Astrocyte (in vitro differentiated cells and primary cell): ENCODE results near the gene LITAF. TPM values are rescaled to one million over a fixed set of nuclear protein-coding genes. Genes with fewer than 3 reads are reported as not detected.

Experiments used
- DNase-seq: peaks from one replicate; pipeline ENCODE4 v3.0.0-alpha.2; 2010; ENCODE audit warnings: low read depth
- FAIRE-seq: peaks from 2 replicates; lab custom pipeline; 2011; peaks lifted over from hg19 to GRCh38; lab: Jason Lieb, UNC
- H2AFZ ChIP-seq: 2 replicates; pipeline ENCODE4 v1.6.0; 2012; ENCODE audit warnings: low read depth, low read length, inconsistent platforms
- H3K27ac ChIP-seq: 2 replicates; pipeline ENCODE4 v1.5.1; 2011; ENCODE audit warnings: low read depth, low read length, inconsistent platforms
- H3K27me3 ChIP-seq: 2 replicates; pipeline ENCODE4 v1.6.0; 2011; ENCODE audit warnings: low read length, inconsistent platforms; ENCODE audit not compliant: insufficient read depth
- H3K36me3 ChIP-seq: 2 replicates; pipeline ENCODE4 v1.5.1; 2011; ENCODE audit warnings: low read length, inconsistent platforms; ENCODE audit not compliant: insufficient read depth
- H3K4me1 ChIP-seq: 2 replicates; pipeline ENCODE4 v1.5.1; 2011; ENCODE audit warnings: low read length, inconsistent platforms; ENCODE audit not compliant: insufficient read depth
- H3K4me2 ChIP-seq: 2 replicates; pipeline ENCODE4 v1.6.0; 2012; ENCODE audit warnings: low read length, inconsistent platforms
- H3K4me3 ChIP-seq: 2 replicates; pipeline ENCODE4 v1.5.1; 2011; ENCODE audit warnings: low read depth, mild to moderate bottlenecking, low read length, inconsistent platforms; ENCODE audit not compliant: insufficient read depth
- H3K79me2 ChIP-seq: 2 replicates; pipeline ENCODE4 v1.6.0; 2012; ENCODE audit warnings: mild to moderate bottlenecking, low read length, inconsistent platforms; ENCODE audit not compliant: insufficient read depth
- H3K9ac ChIP-seq: 2 replicates; pipeline ENCODE4 v1.6.0; 2012; ENCODE audit warnings: mild to moderate bottlenecking, low read length, inconsistent platforms
- H3K9me3 ChIP-seq: 2 replicates; pipeline ENCODE4 v1.5.1; 2012; ENCODE audit warnings: low read depth, mild to moderate bottlenecking, low read length, inconsistent platforms; ENCODE audit not compliant: insufficient read depth
- H4K20me1 ChIP-seq: 2 replicates; pipeline ENCODE4 v1.6.0; 2012; ENCODE audit warnings: low read length, inconsistent platforms; ENCODE audit not compliant: insufficient read depth
- H3K27ac Mint-ChIP-seq: one replicate; pipeline ENCODE4 v1.8.0; 2021; ENCODE audit warnings: mild to moderate bottlenecking, mixed read lengths; ENCODE audit not compliant: unreplicated experiment
- H3K27me3 Mint-ChIP-seq: one replicate; pipeline ENCODE4 v1.8.0; 2021; ENCODE audit warnings: low read depth, mixed read lengths; ENCODE audit not compliant: unreplicated experiment
- H3K36me3 Mint-ChIP-seq: one replicate; pipeline ENCODE4 v1.8.0; 2021; ENCODE audit warnings: low read depth, mixed read lengths; ENCODE audit not compliant: unreplicated experiment
- H3K4me1 Mint-ChIP-seq: one replicate; pipeline ENCODE4 v1.8.0; 2021; ENCODE audit warnings: low read depth, mixed read lengths; ENCODE audit not compliant: unreplicated experiment
- H3K4me3 Mint-ChIP-seq: one replicate; pipeline ENCODE4 v1.8.0; 2021; ENCODE audit warnings: mild to moderate bottlenecking, moderate library complexity, mixed read lengths; ENCODE audit not compliant: unreplicated experiment
- H3K9me3 Mint-ChIP-seq: one replicate; pipeline ENCODE4 v1.8.0; 2021; ENCODE audit warnings: mild to moderate bottlenecking, mixed read lengths; ENCODE audit not compliant: unreplicated experiment
- EZH2 ChIP-seq: IDR thresholded peaks from 2 replicates; pipeline ENCODE4 v1.6.1; 2012; ENCODE audit warnings: mild to moderate bottlenecking, low read length, inconsistent platforms; ENCODE audit not compliant: insufficient read depth
- total RNA-seq: library from RNA; stranded (reverse); gene quantifications from 2 replicates; pipeline ENCODE4 v1.2.1, GENCODE V29; 2021
- TF ChIP-seq, protein P1 (sequence below): IDR thresholded peaks from 2 replicates; pipeline ENCODE4 v1.5.1; 2011; ENCODE audit warnings: low read depth, mild to moderate bottlenecking, inconsistent platforms, low read length, moderate library complexity; ENCODE audit not compliant: insufficient read depth

LITAF gene
- total RNA-seq, 1 donor from 2014 or later, result 113 TPM

DNA sequence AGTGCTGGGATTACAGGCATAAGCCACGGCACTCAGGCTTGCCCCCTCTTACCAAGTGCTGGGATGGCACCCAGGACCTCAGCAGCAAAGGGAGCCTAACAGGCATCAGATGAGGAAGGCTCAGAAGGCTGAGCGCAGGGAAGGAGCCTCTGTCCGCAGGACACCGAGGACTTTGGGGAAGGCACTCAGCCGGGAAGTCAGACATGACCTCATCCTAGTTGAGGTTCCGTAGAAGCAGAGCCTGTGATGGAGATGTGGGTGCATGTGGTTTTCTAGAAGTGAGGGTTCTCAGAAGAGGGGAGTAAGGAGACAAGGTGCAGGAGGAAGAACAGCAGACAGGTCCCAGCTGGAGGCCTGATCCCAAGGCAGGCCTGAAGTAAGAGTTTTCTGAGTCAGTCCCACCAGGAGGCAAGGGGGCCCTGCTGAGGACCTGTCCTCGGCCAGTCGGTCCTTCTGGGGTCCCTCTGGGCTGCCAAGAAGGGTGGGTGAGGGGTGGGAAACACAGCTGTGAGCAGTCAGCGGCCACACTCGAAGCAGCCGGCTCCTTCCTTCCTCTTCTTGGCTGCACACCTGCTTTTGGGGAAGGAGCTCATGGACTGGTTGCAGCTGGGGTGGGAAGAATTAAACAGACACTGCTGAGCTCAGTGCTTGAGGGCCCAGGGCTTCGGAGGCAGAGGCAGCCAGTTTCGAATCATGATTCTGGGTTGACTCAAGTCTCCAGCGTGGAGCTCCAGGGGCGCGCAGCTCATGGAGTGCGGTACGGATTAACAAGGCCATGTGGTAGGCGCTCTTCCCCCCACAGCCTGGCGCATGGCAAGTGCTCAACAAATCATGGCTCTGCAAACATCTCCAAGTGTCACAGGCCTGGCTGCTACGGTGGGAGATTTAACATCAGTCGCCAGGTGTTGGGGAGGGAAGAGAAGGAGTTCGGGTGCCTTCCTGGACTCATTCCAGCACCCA is 42.6 kb upstream of the LITAF start:
- Histone ChIP-seq H3K4me2 (peak overlapping the region; percentile 8), H3K9me3 (no peaks in the 10 kb centered on the region), H4K20me1 (no peaks in the 10 kb centered on the region), H3K4me1 (peaks cover 28% of the 10 kb centered on the region), H3K9ac (peak overlapping the region; percentile 14), H3K27me3 (no peaks in the 10 kb centered on the region), H3K4me3 (no peak overlapping the region), H3K27ac (peak overlapping the region; percentile 79), H2AFZ (no peak overlapping the region), H3K36me3 (no peaks in the 10 kb centered on the region), H3K79me2 (no peaks in the 10 kb centered on the region)
- TF ChIP-seq, protein P1, sequence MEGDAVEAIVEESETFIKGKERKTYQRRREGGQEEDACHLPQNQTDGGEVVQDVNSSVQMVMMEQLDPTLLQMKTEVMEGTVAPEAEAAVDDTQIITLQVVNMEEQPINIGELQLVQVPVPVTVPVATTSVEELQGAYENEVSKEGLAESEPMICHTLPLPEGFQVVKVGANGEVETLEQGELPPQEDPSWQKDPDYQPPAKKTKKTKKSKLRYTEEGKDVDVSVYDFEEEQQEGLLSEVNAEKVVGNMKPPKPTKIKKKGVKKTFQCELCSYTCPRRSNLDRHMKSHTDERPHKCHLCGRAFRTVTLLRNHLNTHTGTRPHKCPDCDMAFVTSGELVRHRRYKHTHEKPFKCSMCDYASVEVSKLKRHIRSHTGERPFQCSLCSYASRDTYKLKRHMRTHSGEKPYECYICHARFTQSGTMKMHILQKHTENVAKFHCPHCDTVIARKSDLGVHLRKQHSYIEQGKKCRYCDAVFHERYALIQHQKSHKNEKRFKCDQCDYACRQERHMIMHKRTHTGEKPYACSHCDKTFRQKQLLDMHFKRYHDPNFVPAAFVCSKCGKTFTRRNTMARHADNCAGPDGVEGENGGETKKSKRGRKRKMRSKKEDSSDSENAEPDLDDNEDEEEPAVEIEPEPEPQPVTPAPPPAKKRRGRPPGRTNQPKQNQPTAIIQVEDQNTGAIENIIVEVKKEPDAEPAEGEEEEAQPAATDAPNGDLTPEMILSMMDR, result no peak
- TF ChIP-seq EZH2, result no peak
- Mint-ChIP-seq H3K27ac (peak overlapping the region; percentile 87), H3K9me3 (no peaks in the 10 kb centered on the region), H3K36me3 (no peaks in the 10 kb centered on the region), H3K4me3 (peak overlapping the region; percentile 29), H3K4me1 (peaks cover 37% of the 10 kb centered on the region), H3K27me3 (no peaks in the 10 kb centered on the region)
- DNase-seq (peak; percentile 54), FAIRE-seq (no peak)

- H3K36me3 Mint-ChIP-seq, result no peaks in the 10 kb centered on the region
- H3K4me3 ChIP-seq, result no peak overlapping the region
- peak overlapping the region; percentile 9 for H2AFZ ChIP-seq
- FAIRE-seq, result no peak
- no peaks in the 10 kb centered on the region for H3K36me3 ChIP-seq
- DNase-seq, result peak; percentile 91
- peaks cover 25% of the 10 kb centered on the region for H3K4me1 Mint-ChIP-seq
- H3K9ac ChIP-seq, result no peak overlapping the region
- peak overlapping the region; percentile 7 for H3K4me2 ChIP-seq
- TF ChIP-seq, protein P1, result no peak
- no peak for TF ChIP-seq EZH2
- no peak overlapping the region for H3K4me3 Mint-ChIP-seq
- H3K79me2 ChIP-seq, result no peaks in the 10 kb centered on the region
- H3K27me3 Mint-ChIP-seq, result no peaks in the 10 kb centered on the region
- peak overlapping the region; percentile 79 for H3K27ac ChIP-seq
- H4K20me1 ChIP-seq, result no peaks in the 10 kb centered on the region
- H3K27ac Mint-ChIP-seq, result peak overlapping the region; percentile 87
- H3K4me1 ChIP-seq, result peaks cover 23% of the 10 kb centered on the region
- no peaks in the 10 kb centered on the region for H3K9me3 ChIP-seq
- H3K27me3 ChIP-seq, result no peaks in the 10 kb centered on the region
- no peaks in the 10 kb centered on the region for H3K9me3 Mint-ChIP-seq
Measured at GRCh38 chr16:11627822-11628457, 41.2 kb upstream of the LITAF start.
